K562 (cell line): ENCODE data around the gene NCOA3. TPM values are rescaled to one million over a fixed set of nuclear protein-coding genes. Genes with fewer than 3 reads are reported as not detected.
A peak's percentile ranks its signal among the peaks of the same experiment; 100 is the strongest.

ENCODE experiments used
- ARID4B ChIP-seq: sonication (generic); formaldehyde crosslinking; IDR thresholded peaks from 2 replicates; pipeline ENCODE4 v1.8.0; 2022; ENCODE audit warnings: mild to moderate bottlenecking, missing genetic modification reagents
- BRD9 ChIP-seq: fragments of 450-650 bp; IDR thresholded peaks from 2 replicates; pipeline ENCODE4 v1.6.1; 2018; ENCODE audit warnings: low read depth; ENCODE audit not compliant: partially characterized antibody
- CTCFL ChIP-seq: IDR thresholded peaks from 2 replicates; pipeline ENCODE4 v1.6.1; 2011; ENCODE audit warnings: borderline replicate concordance, low read depth, mild to moderate bottlenecking, moderate library complexity, low read length; ENCODE audit not compliant: insufficient read depth, poor library complexity, severe bottlenecking
- DNMT1 ChIP-seq: fragments of 450-650 bp; IDR thresholded peaks from 2 replicates; pipeline ENCODE4 v1.6.1; 2016; ENCODE audit warnings: antibody characterized with exemption, mild to moderate bottlenecking
- FOXK2 ChIP-seq, 2 experiments: fragments of 450-650 bp; IDR thresholded peaks in 1 of 2; conservative IDR thresholded peaks in 1 of 2; 2 replicates each; pipeline ENCODE4 v1.6.1; 2016; ENCODE audit warnings: low read depth in 2 of 2, mild to moderate bottlenecking in 1 of 2
- FOXP4 ChIP-seq: sonication (generic); formaldehyde crosslinking; IDR thresholded peaks from 2 replicates; pipeline ENCODE4 v1.8.0; 2022; ENCODE audit warnings: mild to moderate bottlenecking, missing genetic modification reagents, borderline replicate concordance
- NFE2L1 ChIP-seq: fragments of 450-650 bp; IDR thresholded peaks from 2 replicates; pipeline ENCODE4 v1.6.1; 2016; ENCODE audit warnings: missing genetic modification characterization, low read depth, mild to moderate bottlenecking, missing compliant biosample characterization, moderate library complexity, borderline replicate concordance
- RNF219 ChIP-seq: fragments of 250-450 bp; sonication (Bioruptor Pico); IDR thresholded peaks from 2 replicates; pipeline ENCODE4 v1.5.0; 2022; ENCODE audit warnings: mild to moderate bottlenecking
- SP1 ChIP-seq: sonication (generic); formaldehyde crosslinking; IDR thresholded peaks from 2 replicates; pipeline ENCODE4 v1.8.1; 2022; ENCODE audit warnings: mild to moderate bottlenecking, missing genetic modification reagents
- STAT6 ChIP-seq: sonication (generic); formaldehyde crosslinking; IDR thresholded peaks from 2 replicates; pipeline ENCODE4 v1.8.1; 2023; ENCODE audit warnings: mild to moderate bottlenecking, missing genetic modification reagents
- TEAD4 ChIP-seq, 2 experiments: sonication (generic) in 1 of 2; formaldehyde crosslinking in 1 of 2; IDR thresholded peaks; 2 replicates each; pipeline versions ENCODE4 v1.6.1 to v1.8.0; 2012 to 2022; ENCODE audit warnings: borderline replicate concordance in 1 of 2, inconsistent platforms in 1 of 2, low read length in 1 of 2, mild to moderate bottlenecking in 1 of 2, missing genetic modification reagents in 1 of 2
- polyA plus RNA-seq, 8 experiments: library from polyadenylated mRNA; depleted of rRNA in 4 of 8; stranded (reverse) in 5 of 8; unstranded in 3 of 8; fragments of >200 nt; fragmentation: Nextera tagmentation in 2 of 8; fragmentation: Illumina TruSeq in 1 of 8; extraction: Ambion mirVana in 2 of 8; extraction: Trizol in 1 of 8; gene quantifications; 2 replicates each; pipeline versions ENCODE4 v1.2.1 to v1.2.3, GENCODE V29; 2011 to 2014; ENCODE audit warnings: inconsistent platforms in 1 of 8, missing spikeins in 1 of 8
- total RNA-seq, 7 experiments: library from RNA; depleted of rRNA in 6 of 7; stranded (reverse); fragments of >200 nt in 6 of 7; fragmentation: Illumina TruSeq in 2 of 7; extraction: Trizol in 2 of 7; gene quantifications; 2 replicates each; pipeline versions ENCODE4 v1.2.1 to v1.2.3, GENCODE V29; 2011 to 2021; ENCODE audit warnings: low replicate concordance in 1 of 7

Gene NCOA3
- total and polyA plus RNA-seq, 9 of the 15 experiments (the other 6 are each of a cell fraction or from before 2014, with no cell fraction given) = 3.2 to 24.3 (median 14.4) TPM

GRCh38 chr20:47576516-47577033 lies 74.9 kb downstream of the NCOA3 start (continued):
- no peak for TF ChIP-seq ARID4B
- no peak for TF ChIP-seq TEAD4 (IDR thresholded peaks at IDR 0.05; ENCODE audit: low read length)
- no peak for TF ChIP-seq TEAD4 (CRISPR knock-in tag; IDR thresholded peaks at IDR 0.05; ENCODE audit: borderline replicate concordance)
- TF ChIP-seq NFE2L1 = no peak
- no peak for TF ChIP-seq RNF219
- TF ChIP-seq STAT6 (CRISPR knock-in tag) = no peak
- no peak for TF ChIP-seq SP1 (CRISPR knock-in tag)
- TF ChIP-seq FOXP4 (CRISPR knock-in tag) = no peak
- TF ChIP-seq BRD9 = no peak
- no peak for TF ChIP-seq CTCFL
- TF ChIP-seq DNMT1 = 0 out of 2 replicates have a peak, but pooled peaks have one; percentile 21
- peak in 1 of 2 experiments; percentile 38; a peak in 1 of 4 replicates for TF ChIP-seq FOXK2 (conservative IDR thresholded peaks at IDR 0.05 in 1 of 2, IDR thresholded peaks at IDR 0.05 in 1 of 2; ENCODE audit: low read depth in 2 of 2)
